Epidermal melanocyte (primary cell): Measurements from ENCODE around the gene ANXA8L1.
"Not testable (repeated sequence)": the region's sequence is repeated elsewhere in the genome, so short reads cannot be mapped to it uniquely, and the experiment has no call there.

ENCODE experiments used
- DNase-seq: peaks from one replicate; pipeline ENCODE4 v3.0.0; 2011; ENCODE audit warnings: low spot score; ENCODE audit not compliant: insufficient read length

ANXA8L1 gene

DNA sequence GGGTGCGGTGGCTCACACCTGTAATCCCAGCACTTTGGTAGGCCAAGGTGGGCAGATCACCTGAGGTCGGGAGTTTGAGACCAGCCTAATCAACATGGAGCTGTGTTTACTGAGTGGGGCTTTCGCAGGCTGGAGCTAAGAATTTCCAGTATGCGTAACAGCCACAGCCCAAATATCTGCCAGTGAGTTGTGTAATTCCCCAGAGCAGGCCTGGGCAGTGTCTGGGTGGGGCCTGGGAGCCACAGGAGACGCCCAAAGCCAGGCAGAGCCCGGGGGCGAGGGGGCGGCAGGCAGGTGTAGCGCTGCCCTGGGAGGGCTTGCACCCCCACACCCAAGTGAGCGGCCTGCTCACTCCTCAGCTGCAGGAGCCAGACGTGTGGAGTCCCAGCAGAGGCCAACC, at the start of gene ANXA8L1:
Gene ANXA8L1 (plus strand): TSS at position 371 of the 400 bp plus-strand sequence. CDS start 76 bp downstream, outside the sequence.
- not testable (repeated sequence) for DNase-seq

- no peak for DNase-seq
Measured at GRCh38 chr10:46326066-46326465, 49.5 kb upstream of the ANXA8L1 start.

GRCh38 chr10:46326971-46327370, 48.6 kb upstream of the ANXA8L1 start:
- no peak for DNase-seq

DNA sequence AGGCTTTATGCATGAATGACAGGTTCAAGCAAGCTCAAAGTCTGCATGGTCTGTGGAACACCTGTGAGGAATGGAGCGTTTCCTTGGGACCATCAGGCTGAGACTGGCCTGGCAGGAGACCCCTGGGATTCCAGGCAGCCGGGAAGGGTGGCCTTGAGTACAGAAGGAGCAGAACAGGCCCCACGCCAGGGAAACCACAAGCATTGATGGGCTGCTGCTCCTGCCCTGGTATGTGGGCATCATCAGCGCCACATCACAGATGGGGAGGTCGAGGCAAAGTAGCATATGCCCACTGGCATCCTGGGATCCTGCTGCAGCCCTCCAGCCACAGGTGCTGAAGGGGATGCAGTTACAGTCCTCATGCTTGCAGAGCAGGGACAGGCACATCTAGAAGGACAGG, 47.9 kb upstream of the ANXA8L1 start:
- no peak for DNase-seq

GRCh38 chr10:46328853-46329689, 46.5 kb upstream of the ANXA8L1 start:
- DNase-seq = no peak

- no peak for DNase-seq
Measured at GRCh38 chr10:46329690-46330016, 45.9 kb upstream of the ANXA8L1 start.

GRCh38 chr10:46330894-46331293, 44.7 kb upstream of the ANXA8L1 start:
- DNase-seq = no peak

- DNase-seq = not testable (repeated sequence)
Measured at GRCh38 chr10:46365484-46365883, 10.1 kb upstream of the ANXA8L1 start.

- not testable (repeated sequence) for DNase-seq
Measured at GRCh38 chr10:46367209-46367608, 8.4 kb upstream of the ANXA8L1 start.

DNA sequence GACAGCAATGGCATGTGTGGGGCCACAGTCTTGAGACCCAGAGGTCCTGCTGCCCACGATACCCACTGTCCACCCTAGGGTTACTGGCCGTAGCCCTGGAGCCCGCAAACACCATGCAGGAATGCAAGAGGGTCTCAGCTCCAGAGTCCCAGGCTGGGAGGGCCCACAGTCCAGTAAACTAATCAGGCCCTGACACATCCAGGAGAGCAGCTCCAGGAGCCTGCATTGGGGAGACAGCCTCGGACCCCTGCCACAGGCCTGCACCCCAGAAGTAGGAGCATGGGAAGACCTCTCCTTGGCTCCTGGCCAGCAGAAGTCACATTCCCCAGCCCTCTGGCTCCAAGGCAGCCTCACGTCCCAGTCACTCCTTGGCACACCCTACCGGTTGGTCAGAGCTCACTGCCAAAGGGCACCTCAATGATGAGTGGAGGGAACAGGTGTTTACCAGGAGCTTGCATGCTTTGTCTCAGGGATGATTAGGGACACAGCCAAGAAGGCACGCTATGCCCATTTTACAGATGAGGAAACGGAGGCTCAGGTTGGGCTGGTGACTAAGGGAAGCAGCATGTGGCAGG, 7.8 kb upstream of the ANXA8L1 start:
- DNase-seq = not testable (repeated sequence)

- DNase-seq = not testable (repeated sequence)
Measured at GRCh38 chr10:46368956-46369355, 6.6 kb upstream of the ANXA8L1 start.

GRCh38 chr10:46374410-46374809, 1.2 kb upstream of the ANXA8L1 start:
- DNase-seq = not testable (repeated sequence)

DNA sequence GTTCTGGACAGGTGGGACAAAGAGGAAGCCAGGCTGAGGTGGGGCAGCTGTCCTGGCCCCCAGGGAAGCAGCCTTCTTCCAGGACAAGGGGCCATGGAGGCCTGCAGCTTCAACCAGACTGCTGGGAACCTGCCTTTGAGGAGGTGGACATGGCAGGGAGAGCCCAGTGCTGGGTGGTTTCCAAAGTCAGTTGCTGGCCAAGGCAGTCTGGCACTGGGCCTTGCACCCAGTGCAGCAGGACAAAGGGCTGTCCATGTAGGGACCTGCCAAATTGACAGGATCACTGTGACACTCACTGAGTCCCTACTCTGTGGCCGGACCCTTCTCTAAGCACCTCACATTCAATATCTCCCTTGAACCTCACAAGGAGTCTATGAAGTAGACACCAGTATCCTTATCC, 1.4 kb downstream of the ANXA8L1 start:
- not testable (repeated sequence) for DNase-seq

- not testable (repeated sequence) for DNase-seq
Measured at GRCh38 chr10:46377651-46378050, 2.1 kb downstream of the ANXA8L1 start.

- DNase-seq = not testable (repeated sequence)
Measured at GRCh38 chr10:46378108-46378507, 2.5 kb downstream of the ANXA8L1 start.

DNA sequence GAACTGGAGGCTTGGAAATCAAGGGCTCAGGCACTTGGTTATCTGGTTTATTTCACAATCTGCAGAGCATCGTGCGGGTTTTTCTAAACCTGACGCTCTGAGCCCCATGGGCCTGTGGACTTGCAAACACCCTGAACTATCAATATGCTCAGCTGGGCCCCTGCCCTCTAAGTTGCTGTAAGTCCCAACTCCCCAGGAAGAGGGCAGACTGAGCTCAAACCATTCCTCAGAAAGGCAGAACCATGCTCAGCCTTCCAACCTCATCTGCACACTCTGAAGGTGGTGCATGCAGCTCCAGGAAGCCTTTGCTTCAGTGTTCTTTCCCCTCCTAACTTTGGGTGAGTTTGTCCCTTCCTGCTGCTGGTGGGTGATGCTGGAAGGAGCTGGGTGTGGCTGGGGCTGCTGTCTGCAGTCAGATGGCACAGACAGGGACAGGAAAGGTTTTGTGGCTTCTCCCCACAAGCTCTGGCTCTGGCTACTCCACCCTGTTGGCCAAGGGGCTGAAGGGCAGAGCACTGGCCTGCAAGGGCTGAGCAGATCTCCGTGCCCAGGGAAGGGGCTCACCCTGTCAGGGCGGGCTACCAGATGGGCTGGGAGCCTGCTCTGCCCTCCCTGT, 3.8 kb downstream of the ANXA8L1 start:
- DNase-seq = not testable (repeated sequence)

DNA sequence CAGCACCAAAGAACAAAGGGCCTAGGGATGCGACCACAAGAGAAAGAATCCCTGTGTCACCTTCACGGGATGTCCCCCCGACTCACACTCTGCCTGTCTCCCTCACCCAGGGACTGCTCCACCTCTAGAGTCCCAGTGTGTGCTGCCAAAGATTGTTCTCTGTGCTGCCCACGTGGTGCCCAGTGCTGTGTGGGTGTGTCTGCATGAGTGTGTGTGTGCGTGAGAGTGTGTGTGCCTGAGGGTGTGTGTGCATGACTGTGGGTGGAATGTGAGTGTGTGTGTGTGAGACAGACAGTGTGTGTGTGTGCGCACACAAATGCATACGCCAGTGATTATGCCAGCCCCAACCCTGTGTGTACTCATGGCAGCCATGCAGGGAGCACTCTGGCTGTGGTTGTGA, 10.3 kb downstream of the ANXA8L1 start:
- DNase-seq = not testable (repeated sequence)

DNA sequence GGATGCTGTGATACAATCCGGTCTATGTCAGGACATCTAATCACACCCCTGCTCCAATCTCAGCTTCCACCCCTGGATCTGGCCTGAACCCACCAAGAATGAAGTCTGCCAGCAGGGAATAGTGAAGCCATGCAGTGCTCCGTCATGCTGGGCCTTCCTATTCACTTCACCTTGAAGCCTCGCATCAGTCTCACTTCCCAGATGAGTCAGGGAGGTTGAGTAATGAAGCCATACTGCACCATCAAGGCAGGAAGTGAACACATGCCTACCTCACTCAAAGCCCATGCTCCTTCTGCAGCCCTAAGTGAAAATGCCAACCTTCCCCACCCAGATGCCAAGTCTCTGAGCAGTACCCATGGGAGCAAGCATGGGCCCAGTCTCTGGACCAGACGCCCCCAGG, 11.1 kb downstream of the ANXA8L1 start:
- DNase-seq = not testable (repeated sequence)

GRCh38 chr10:46387309-46387902, 11.8 kb downstream of the ANXA8L1 start:
- not testable (repeated sequence) for DNase-seq

GRCh38 chr10:46391422-46391821, 15.8 kb downstream of the ANXA8L1 start:
- not testable (repeated sequence) for DNase-seq

- DNase-seq = peak; percentile 2
Measured at GRCh38 chr10:46396441-46397279, 21.1 kb downstream of the ANXA8L1 start.
